Caco-2 (cell line): ENCODE measurements around the gene PCSK5. TPM values are rescaled to one million over a fixed set of nuclear protein-coding genes. Genes with fewer than 3 reads are reported as not detected.

Source experiments
- BruUV-seq: library from RNA; stranded (reverse); fragments of 400-500 nt; replicated peaks from 2 replicates; lab custom pipeline; 2021; lab: Mats Ljungman, UMichigan
- CTCF ChIA-PET: fragments of 300-600 bp; sonication (Branson Sonifier 250); formaldehyde crosslinking; loops from one replicate; lab custom pipeline; 2022; ENCODE audit warnings: antibody characterized with exemption; lab: Charles Lee
- POLR2A ChIA-PET: fragments of 300-600 bp; sonication (Branson Sonifier 250); formaldehyde crosslinking; loops from one replicate; lab custom pipeline; 2022; ENCODE audit warnings: antibody characterized with exemption; lab: Charles Lee
- DNase-seq, 2 experiments: peaks; one replicate each; pipeline versions ENCODE4 v3.0.0 to v3.0.0-alpha.2; 2020 to 2022
- H3K27me3 ChIP-seq: replicated peaks from 2 replicates; pipeline ENCODE4 v1.6.0; 2011; ENCODE audit warnings: low read length; ENCODE audit not compliant: control insufficient read depth, insufficient read depth
- H3K36me3 ChIP-seq: 2 replicates; pipeline ENCODE4 v1.5.1; 2011; ENCODE audit warnings: low read length; ENCODE audit not compliant: control insufficient read depth, insufficient read depth
- H3K4me1 ChIP-seq: fragments of 250-450 bp; sonication (Bioruptor Pico); 2 replicates; pipeline ENCODE4 v1.5.1; 2020; ENCODE audit warnings: mild to moderate bottlenecking
- H3K4me3 ChIP-seq: 2 replicates; pipeline ENCODE4 v1.5.1; 2011; ENCODE audit warnings: low read depth, mild to moderate bottlenecking, control low read depth, low read length
- H3K9me3 ChIP-seq: fragments of 250-450 bp; sonication (Bioruptor Pico); 2 replicates; pipeline ENCODE4 v1.5.1; 2020; ENCODE audit warnings: mild to moderate bottlenecking, moderate library complexity
- H3K27ac Mint-ChIP-seq: one replicate; pipeline ENCODE4 v1.8.0; 2022; ENCODE audit warnings: mixed read lengths; ENCODE audit not compliant: unreplicated experiment
- H3K27me3 Mint-ChIP-seq: one replicate; pipeline ENCODE4 v1.8.0; 2022; ENCODE audit warnings: mixed read lengths; ENCODE audit not compliant: insufficient read depth, unreplicated experiment
- H3K36me3 Mint-ChIP-seq: one replicate; pipeline ENCODE4 v1.8.0; 2022; ENCODE audit warnings: mild to moderate bottlenecking, mixed read lengths; ENCODE audit not compliant: insufficient read depth, unreplicated experiment
- H3K4me1 Mint-ChIP-seq: one replicate; pipeline ENCODE4 v1.8.0; 2022; ENCODE audit warnings: low read depth, mixed read lengths; ENCODE audit not compliant: unreplicated experiment
- H3K4me3 Mint-ChIP-seq: one replicate; pipeline ENCODE4 v1.8.0; 2022; ENCODE audit warnings: mild to moderate bottlenecking, moderate library complexity, mixed read lengths; ENCODE audit not compliant: unreplicated experiment
- H3K9me3 Mint-ChIP-seq: one replicate; pipeline ENCODE4 v1.8.0; 2022; ENCODE audit warnings: mixed read lengths; ENCODE audit not compliant: unreplicated experiment
- intact Hi-C: fragments of 100-400 bp; cut with micrococcal nuclease; formaldehyde crosslinking; loops from one replicate; pipeline ENCODE4 v1.10.0; 2022; ENCODE audit not compliant: unreplicated experiment
- total RNA-seq: library from RNA; stranded (reverse); gene quantifications from 2 replicates; pipeline ENCODE4 v1.2.3, GENCODE V29; 2022
- TF ChIP-seq, protein P1 (sequence below), 2 experiments: fragments of 200-600 bp in 1 of 2; IDR thresholded peaks; 1 replicate in 1 of 2; 2 replicates in 1 of 2; pipeline versions ENCODE4 v1.5.1 to v1.8.0; 2011 to 2022; ENCODE audit warnings: antibody characterized with exemption in 1 of 2, control low read depth in 1 of 2, inconsistent platforms in 1 of 2, low read depth in 1 of 2, low read length in 1 of 2, mild to moderate bottlenecking in 1 of 2, moderate library complexity in 1 of 2; ENCODE audit not compliant: insufficient read depth in 1 of 2, severe bottlenecking in 1 of 2, unreplicated experiment in 1 of 2

The PCSK5 gene
- total RNA-seq, 1 experiment from 2014 or later = 10.9 TPM

DNA sequence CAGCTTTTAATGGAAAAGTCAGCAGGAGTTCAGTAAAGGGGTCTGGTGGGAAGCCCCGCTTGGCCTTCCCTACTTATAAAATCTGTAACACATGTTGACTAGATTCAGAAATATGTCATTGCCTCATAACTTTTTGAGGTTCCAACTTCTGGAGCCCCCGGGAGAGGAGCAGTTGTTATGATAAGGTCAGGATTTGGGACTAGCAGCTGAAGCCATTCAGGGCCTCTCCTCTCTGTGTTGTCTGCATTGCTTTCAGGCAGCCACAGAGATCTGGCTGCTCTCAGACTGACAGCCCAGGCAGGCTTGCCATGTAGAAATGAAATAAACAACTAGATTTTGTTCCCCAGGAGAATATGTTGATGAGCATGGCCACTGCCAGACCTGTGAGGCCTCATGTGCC, 336.7 kb downstream of the PCSK5 start:
- H3K27ac Mint-ChIP-seq = no peak overlapping the region
- BruUV-seq = no TSS peak
- Histone ChIP-seq H3K4me3 (no peak overlapping the region), H3K36me3 (no peaks in the 10 kb centered on the region), H3K4me1 (no peaks in the 10 kb centered on the region), H3K9me3 (no peaks in the 10 kb centered on the region), H3K27me3 (no peaks in the 10 kb centered on the region)
- no peaks in the 10 kb centered on the region for H3K27me3 Mint-ChIP-seq
- H3K4me3 Mint-ChIP-seq = no peak overlapping the region
- no peaks in the 10 kb centered on the region for H3K36me3 Mint-ChIP-seq
- TF ChIP-seq, protein P1, sequence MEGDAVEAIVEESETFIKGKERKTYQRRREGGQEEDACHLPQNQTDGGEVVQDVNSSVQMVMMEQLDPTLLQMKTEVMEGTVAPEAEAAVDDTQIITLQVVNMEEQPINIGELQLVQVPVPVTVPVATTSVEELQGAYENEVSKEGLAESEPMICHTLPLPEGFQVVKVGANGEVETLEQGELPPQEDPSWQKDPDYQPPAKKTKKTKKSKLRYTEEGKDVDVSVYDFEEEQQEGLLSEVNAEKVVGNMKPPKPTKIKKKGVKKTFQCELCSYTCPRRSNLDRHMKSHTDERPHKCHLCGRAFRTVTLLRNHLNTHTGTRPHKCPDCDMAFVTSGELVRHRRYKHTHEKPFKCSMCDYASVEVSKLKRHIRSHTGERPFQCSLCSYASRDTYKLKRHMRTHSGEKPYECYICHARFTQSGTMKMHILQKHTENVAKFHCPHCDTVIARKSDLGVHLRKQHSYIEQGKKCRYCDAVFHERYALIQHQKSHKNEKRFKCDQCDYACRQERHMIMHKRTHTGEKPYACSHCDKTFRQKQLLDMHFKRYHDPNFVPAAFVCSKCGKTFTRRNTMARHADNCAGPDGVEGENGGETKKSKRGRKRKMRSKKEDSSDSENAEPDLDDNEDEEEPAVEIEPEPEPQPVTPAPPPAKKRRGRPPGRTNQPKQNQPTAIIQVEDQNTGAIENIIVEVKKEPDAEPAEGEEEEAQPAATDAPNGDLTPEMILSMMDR (IDR thresholded peaks at IDR 0.05; ENCODE audit: insufficient read depth in 1 of 2, low read depth in 1 of 2, low read length in 1 of 2, severe bottlenecking in 1 of 2, unreplicated experiment in 1 of 2) = no peak
- DNase-seq = no peak
- peaks cover 9% of the 10 kb centered on the region for H3K4me1 Mint-ChIP-seq
- intact Hi-C loops = no loop called here
- ChIA-PET CTCF (no interaction called here), POLR2A (no interaction called here)
- no peaks in the 10 kb centered on the region for H3K9me3 Mint-ChIP-seq

- TF ChIP-seq, protein P1 (IDR thresholded peaks at IDR 0.05; ENCODE audit: insufficient read depth in 1 of 2, low read depth in 1 of 2, low read length in 1 of 2, severe bottlenecking in 1 of 2, unreplicated experiment in 1 of 2) = no peak
- Mint-ChIP-seq H3K4me3 (no peak overlapping the region), H3K27ac (no peak overlapping the region), H3K27me3 (no peaks in the 10 kb centered on the region), H3K9me3 (no peaks in the 10 kb centered on the region), H3K4me1 (no peaks in the 10 kb centered on the region), H3K36me3 (no peaks in the 10 kb centered on the region)
- Histone ChIP-seq H3K27me3 (no peaks in the 10 kb centered on the region), H3K9me3 (no peaks in the 10 kb centered on the region), H3K4me3 (no peak overlapping the region), H3K4me1 (no peaks in the 10 kb centered on the region), H3K36me3 (no peaks in the 10 kb centered on the region)
- BruUV-seq = no TSS peak
- POLR2A ChIA-PET = no interaction called here
- intact Hi-C loops = no loop called here
- DNase-seq = no peak
- CTCF ChIA-PET = no interaction called here
These were observed 340.5 kb downstream of the PCSK5 start for GRCh38 chr9:76231001-76231400.

- no peaks in the 10 kb centered on the region for H3K4me1 Mint-ChIP-seq
- Histone ChIP-seq H3K36me3 (no peaks in the 10 kb centered on the region), H3K9me3 (no peaks in the 10 kb centered on the region), H3K4me3 (no peak overlapping the region), H3K27me3 (no peaks in the 10 kb centered on the region), H3K4me1 (no peaks in the 10 kb centered on the region)
- DNase-seq = no peak
- no peaks in the 10 kb centered on the region for H3K9me3 Mint-ChIP-seq
- H3K36me3 Mint-ChIP-seq = no peaks in the 10 kb centered on the region
- CTCF ChIA-PET = no interaction called here
- no peak overlapping the region for H3K27ac Mint-ChIP-seq
- POLR2A ChIA-PET = no interaction called here
- H3K4me3 Mint-ChIP-seq = no peak overlapping the region
- no peaks in the 10 kb centered on the region for H3K27me3 Mint-ChIP-seq
- TF ChIP-seq, protein P1 (IDR thresholded peaks at IDR 0.05; ENCODE audit: insufficient read depth in 1 of 2, low read depth in 1 of 2, low read length in 1 of 2, severe bottlenecking in 1 of 2, unreplicated experiment in 1 of 2) = no peak
- intact Hi-C loops = no loop called here
- BruUV-seq = no TSS peak
These were observed 342.5 kb downstream of the PCSK5 start for GRCh38 chr9:76232861-76233489.
